Stimulated activated CD8-positive, alpha-beta memory T cell treated with anti-CD3 and anti-CD28 coated beads, Interleukin-15, amount 100 ng/mL, for 4 hours (primary cell): ENCODE data around the gene OTUD3.
"Not testable (repeated sequence)": the region's sequence is repeated elsewhere in the genome, so short reads cannot be mapped to it uniquely, and the experiment has no call there.

Experiments
- DNase-seq, 2 donors: peaks; one replicate each; pipeline ENCODE4 v3.0.0-alpha.2; 2020; ENCODE audit warnings: low read depth in 2 of 2

OTUD3 gene, protein sequence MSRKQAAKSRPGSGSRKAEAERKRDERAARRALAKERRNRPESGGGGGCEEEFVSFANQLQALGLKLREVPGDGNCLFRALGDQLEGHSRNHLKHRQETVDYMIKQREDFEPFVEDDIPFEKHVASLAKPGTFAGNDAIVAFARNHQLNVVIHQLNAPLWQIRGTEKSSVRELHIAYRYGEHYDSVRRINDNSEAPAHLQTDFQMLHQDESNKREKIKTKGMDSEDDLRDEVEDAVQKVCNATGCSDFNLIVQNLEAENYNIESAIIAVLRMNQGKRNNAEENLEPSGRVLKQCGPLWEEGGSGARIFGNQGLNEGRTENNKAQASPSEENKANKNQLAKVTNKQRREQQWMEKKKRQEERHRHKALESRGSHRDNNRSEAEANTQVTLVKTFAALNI

GRCh38 chr1:19882111-19883071 is at the start of gene OTUD3:
TSS of gene OTUD3 (plus strand) at chr1:19882395. CDS start at chr1:19882514, 119 bp downstream.
- DNase-seq: peak; percentile 88 to 94

GRCh38 chr1:19835578-19835977 is 46.6 kb upstream of the OTUD3 start:
- DNase-seq: no peak

DNA sequence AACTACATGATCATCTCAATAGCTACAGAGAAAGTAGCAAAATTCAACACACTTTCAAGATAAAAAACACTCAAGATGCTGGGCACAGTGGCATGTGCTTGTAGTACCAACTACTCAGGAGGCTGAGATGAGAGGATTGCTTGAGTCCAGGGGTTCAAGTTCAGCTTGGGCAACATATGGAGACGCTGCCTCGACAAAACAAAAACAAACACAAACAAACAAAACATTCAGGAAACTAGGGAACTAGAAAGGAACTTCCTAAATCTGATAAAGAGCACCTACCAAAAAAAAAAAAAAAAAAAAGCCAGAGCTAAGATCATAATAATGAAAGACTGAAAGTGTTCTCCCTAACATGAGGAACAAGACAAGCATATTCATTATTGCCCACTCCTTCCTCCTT is 44.3 kb upstream of the OTUD3 start:
- no peak for DNase-seq

DNA sequence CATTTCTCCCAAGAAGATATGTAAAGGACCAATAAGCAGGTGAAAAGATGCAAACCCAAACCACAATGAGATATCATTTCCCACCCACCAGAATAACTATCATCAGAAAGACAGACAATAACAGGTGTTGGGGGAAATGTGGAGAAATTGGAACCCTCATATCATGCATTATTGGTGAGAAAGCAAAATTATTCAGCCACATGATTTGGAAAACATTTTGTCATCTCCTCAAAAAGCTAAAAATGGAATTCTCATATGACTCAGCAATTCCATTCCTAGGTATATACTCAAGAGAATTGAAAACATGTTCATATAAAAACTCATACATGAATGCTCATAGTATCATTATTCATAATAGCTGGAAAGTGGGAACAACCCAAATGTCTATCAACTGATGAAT is 42.0 kb upstream of the OTUD3 start:
- DNase-seq: no peak

DNA sequence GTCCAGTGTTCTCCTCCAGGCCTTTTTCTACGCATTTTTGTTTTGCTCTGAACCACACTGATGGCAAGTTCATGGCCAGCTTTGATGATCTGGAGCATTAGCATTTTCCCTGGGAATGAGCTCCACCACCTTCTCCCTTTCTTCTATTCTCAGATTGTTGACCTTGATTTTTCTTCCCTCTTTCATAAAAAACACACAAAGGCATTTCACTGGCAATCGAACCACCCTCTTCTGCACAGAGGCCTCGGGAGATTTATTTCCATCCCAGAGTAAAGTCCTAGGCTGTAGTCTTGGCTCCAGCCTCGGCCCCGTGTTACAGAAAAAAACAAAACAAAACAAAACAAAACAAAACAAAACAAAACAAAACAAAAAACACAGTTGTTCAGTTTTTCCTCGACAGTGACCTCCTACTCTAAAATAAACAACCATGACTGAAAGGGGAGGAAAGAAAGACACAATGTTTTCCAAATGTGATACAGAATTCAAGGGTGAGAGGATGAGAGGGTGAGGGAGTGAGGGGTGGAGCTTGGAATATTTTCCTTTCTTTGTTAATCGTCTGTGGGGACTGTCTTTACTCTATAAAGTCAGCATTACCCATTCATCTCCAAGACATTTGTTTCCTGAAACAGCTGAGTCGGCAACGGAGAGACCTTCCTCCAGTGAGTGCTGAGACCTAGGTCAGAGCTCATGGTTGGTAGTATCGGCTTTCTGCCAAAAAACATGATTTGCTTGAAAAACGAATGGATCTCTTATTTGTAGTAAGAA is 37.3 kb upstream of the OTUD3 start:
- no peak for DNase-seq

DNA sequence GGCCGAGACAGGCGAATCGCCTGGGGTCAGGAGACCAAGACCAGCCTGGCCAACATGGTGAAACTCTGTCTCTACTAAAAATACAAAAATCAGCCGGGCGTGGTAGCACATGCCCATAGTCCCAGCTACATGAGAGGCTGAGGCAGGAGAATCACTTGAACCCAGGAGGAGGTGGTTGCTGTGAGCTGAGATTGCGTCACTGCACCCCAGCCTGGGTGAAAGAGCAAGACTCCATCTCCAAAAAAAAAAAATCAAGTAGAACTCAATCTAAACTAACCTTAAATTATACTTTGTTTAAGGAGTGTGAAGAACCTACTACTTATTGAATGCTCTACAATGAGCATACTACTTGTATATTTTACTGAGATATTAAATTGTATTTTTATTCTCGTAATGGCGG is 36.6 kb upstream of the OTUD3 start:
- DNase-seq: no peak

DNA sequence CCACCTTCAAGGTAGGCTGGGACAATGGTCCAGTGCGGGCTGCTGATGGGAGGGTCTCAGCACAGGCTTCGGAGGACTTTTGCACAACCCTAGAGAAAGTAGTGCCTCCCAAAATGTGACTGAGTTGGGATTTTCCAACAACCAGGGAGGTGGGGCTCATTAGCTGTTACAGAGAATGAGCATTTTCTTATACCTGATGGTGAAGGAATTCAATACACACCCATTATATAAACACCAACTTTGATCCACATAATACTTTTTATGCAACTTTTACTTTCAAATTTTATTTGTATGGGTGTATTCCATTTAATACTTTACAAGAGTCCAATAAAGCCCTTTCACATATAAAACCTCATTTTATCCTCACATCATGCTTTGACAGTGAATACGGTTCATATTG is 35.9 kb upstream of the OTUD3 start:
- no peak for DNase-seq

- not testable (repeated sequence) for DNase-seq
These were observed 34.9 kb upstream of the OTUD3 start for GRCh38 chr1:19847334-19847733.

DNA sequence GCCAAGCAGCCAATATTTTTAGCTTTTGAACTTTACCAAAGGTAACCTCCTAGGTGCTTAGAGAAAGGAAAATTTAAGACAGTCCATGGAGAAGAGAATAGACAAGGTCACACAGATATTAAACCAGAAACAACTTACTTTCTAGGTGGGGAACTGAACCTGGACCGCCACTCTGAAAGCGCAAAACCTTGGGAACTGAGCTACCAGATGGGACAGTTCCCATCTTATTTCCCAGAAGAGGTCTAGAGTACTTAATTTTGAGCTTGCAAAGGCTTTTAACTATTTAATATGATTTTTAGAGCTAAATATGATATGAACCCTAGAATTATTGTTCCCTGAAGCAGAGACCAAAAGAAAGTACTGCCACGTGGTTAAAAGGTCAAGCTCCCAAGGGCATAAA is 32.9 kb upstream of the OTUD3 start:
- DNase-seq: not testable (repeated sequence)

DNA sequence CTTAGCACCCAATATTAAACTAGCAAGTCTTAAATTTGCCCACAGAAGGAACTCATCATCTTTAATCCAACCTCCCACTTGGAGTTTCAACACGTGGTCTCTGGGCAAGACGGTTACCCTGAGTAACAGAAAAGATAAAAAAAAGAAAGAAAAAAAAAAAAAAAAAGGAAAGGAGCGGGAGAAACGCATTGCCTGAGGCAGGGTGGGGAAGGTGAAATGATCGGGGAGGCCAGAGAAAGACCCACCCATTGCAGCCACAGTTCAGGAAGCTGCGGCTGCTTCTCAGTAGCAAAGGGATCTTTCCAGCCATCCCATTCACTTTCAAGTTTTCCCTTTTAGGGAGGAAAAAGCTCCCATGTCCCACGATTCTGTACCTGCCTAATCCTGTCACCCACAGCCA is 32.0 kb upstream of the OTUD3 start:
- no peak for DNase-seq

DNA sequence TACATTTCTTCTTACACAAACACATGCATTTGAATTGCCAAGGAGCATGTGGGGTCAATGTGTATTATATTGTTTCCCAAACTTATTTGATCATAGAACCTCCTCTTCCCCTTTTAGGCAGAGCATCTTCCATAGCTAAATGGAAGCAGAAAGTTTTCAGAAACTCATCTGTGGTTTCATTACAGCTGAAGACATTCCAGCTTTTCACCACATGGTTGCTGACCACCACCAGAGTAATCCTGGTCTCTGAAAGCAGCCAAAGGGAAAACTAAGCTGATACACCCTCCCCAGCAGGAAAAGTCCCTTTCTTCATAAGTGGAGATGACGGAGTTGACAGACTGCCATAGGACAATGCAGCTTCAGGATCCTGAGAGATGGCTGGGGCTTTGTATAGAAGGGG is 30.2 kb upstream of the OTUD3 start:
- DNase-seq: no peak

GRCh38 chr1:19854866-19855265 is 27.3 kb upstream of the OTUD3 start:
- no peak for DNase-seq

- DNase-seq: no peak
These were observed 23.3 kb upstream of the OTUD3 start for GRCh38 chr1:19858893-19859292.

GRCh38 chr1:19859876-19860275 is 22.3 kb upstream of the OTUD3 start:
- DNase-seq: no peak

GRCh38 chr1:19860418-19860817 is 21.8 kb upstream of the OTUD3 start:
- no peak for DNase-seq

- DNase-seq: no peak
These were observed 21.2 kb upstream of the OTUD3 start for GRCh38 chr1:19861034-19861433.

DNA sequence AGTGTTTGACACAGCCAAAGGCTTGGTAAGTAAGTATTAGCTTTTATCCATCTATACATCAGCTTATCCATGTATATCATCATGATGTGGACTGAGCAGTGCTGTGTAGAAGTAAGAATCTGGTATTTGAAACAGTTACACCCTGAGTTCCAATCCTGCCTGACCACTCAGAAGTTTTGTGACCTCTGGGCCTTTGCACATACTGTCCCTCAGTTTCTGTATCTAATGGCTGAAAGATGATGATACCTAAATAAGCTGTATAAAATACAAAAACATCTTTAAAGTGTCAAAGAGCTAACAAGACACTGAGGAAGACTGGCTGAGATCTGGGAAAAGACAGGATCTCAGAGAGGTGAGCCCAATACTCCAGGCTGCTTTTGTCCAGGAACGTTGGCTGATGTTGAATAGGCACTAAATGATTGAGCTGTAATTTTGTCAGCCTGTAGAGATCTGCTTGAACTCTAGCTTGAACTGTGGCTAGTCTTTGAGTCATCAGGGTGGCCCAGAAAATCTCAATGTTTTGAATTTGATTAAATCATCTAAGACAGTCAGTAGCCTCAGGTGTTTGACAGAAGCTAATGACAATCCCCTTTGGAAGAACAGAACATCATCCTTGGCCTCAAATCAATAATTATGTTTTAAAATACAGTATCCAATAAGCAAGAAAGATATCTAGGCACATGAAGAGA is 20.2 kb upstream of the OTUD3 start:
- no peak for DNase-seq

- DNase-seq: no peak
These were observed 19.3 kb upstream of the OTUD3 start for GRCh38 chr1:19862944-19863343.

- DNase-seq: no peak
These were observed 17.5 kb upstream of the OTUD3 start for GRCh38 chr1:19864570-19865160.

GRCh38 chr1:19866029-19866428 is 16.2 kb upstream of the OTUD3 start:
- no peak for DNase-seq

GRCh38 chr1:19866758-19867157 is 15.4 kb upstream of the OTUD3 start:
- no peak for DNase-seq
